OCI-LY7 (cell line): ENCODE measurements around the gene MMAB.

Experiments used
- CTCF ChIP-seq: fragments of 200-600 bp; sonication (generic); conservative IDR thresholded peaks from 2 replicates; pipeline ENCODE4 v1.5.1; 2014; ENCODE audit warnings: mild to moderate bottlenecking, antibody characterized with exemption, low read length, moderate library complexity, mixed read lengths
- EZH2phosphoT487 ChIP-seq: fragments of 200-600 bp; sonication (generic); IDR thresholded peaks from 2 replicates; pipeline ENCODE4 v1.6.1; 2018; ENCODE audit warnings: low read depth, borderline replicate concordance, mild to moderate bottlenecking, mixed run types, antibody characterized with exemption, low read length, moderate library complexity, mixed read lengths

- no peak for TF ChIP-seq CTCF
- TF ChIP-seq EZH2phosphoT487 = no peak
These were observed 44.8 kb upstream of the MMAB start for GRCh38 chr12:109618082-109618481.
